Body of pancreas (tissue), 4 donors: Measurements from ENCODE around the gene PRKAG2.

Experiments
- CTCF ChIP-seq, 7 experiments: fragments of 450-650 bp in 4 of 7; fragments of 200-600 bp in 3 of 7; sonication (generic) in 3 of 7; IDR thresholded peaks; one replicate each; pipeline ENCODE4 v1.5.1; 2016 to 2019; ENCODE audit warnings: antibody characterized with exemption in 7 of 7
- POLR2A ChIP-seq, 3 donors: fragments of 450-650 bp; IDR thresholded peaks; one replicate each; pipeline ENCODE4 v1.6.1; 2016; ENCODE audit warnings: antibody characterized with exemption in 3 of 3, mild to moderate bottlenecking in 2 of 3

- no peak for TF ChIP-seq CTCF (IDR thresholded peaks at IDR 0.05)
- TF ChIP-seq POLR2A (IDR thresholded peaks at IDR 0.05) = no peak
Measured at GRCh38 chr7:151801782-151802468, 75.0 kb downstream of the PRKAG2 start.
